ENCODE results near the gene NFX1.

NFX1 gene

GRCh38 chr9:33267151-33267767 lies 23.1 kb upstream of the NFX1 start:
- no peak for FAIRE-seq

DNA sequence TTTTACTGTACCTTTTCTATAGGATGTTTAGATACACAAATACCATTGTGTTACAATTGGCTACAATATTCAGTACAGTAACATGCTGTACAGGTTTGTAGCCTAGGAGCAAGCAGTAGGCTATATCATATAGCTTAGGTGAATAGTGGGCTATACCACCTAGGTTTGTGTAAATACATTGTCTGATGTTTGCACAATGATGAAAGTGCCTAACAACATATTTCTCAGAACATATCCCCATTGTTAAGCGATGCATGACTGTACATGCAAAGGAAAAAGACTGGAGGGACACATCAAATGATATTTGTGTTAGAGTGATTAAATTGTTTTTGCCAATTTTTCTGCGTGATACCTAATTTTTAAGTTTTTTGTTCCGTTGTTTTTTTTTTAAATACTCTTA lies 20.2 kb upstream of the NFX1 start:
- FAIRE-seq: no peak

GRCh38 chr9:33272061-33272460 lies 18.3 kb upstream of the NFX1 start:
- no peak for FAIRE-seq

DNA sequence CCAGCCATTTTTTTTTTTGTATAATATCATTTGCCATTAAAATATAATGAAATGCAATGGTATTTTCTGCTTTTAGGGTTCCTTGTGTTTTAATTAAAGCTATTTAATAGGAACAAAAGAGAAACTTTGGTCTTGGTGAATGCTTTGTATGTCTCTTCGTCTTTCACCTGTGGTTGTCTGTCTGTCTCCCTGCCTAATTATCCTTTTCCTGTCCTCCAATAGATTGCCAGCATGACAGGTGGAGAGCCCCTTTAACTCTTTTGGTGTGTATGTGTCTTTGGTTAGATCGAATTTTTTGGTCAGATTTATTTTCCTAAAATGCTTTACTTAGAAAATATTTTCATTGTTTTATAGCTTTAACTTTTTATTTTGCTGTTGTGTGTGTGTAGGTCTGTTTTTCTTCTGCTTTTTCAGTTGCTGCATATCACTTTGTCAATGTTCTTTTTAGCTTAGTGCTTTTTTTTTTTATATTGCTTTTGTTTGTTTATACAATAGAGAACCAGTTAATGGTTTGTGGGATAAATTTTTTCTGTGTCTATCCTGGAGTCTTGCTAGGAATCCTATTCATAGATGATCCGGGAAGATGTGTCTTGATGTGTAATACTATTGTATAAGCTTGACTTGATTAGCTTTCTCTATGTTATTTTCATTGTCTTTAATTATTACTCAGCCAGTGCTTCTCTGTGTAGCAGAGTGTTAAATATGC lies 16.9 kb upstream of the NFX1 start:
- FAIRE-seq: no peak

GRCh38 chr9:33273972-33274328 lies 16.4 kb upstream of the NFX1 start:
- no peak for FAIRE-seq

GRCh38 chr9:33277484-33277883 lies 12.8 kb upstream of the NFX1 start:
- no peak for FAIRE-seq

DNA sequence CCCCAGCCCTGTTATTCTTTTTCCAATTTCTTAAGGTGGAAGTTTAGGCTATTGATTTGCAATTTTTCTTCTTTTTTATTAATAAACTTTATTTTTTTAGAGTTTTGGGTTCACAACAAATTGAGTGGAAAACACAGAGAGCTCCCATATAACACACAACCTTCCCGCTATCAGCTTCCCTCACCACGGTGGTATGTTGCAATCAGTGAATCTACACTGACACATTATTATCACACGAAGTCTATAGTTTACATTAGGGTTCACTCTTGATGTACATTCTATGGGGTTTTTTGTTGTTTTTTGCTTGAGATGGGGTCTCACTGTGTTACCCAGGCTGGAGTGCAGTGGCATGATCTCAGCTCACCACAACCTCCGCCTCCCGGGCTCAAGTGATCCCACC lies 4.8 kb upstream of the NFX1 start:
- no peak for FAIRE-seq

DNA sequence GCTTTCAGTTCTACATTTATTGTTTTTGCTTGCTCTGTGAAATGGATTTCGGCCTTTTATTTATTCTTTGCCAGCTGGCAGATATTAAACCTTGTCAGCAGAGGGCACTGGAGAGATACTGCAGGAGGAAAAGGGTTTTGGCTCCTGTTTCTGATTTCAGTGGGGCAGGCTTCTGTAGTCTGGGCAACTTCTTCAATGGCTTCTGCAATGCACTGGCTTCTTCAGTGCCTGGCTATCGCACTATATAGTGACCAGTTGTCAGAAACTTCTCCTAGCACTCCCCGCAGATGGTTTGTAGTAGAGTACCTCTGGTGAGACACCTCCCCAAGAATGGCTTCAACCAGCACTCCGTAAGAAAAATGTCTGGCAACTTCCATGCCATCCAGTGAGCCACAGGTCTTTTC lies 3.2 kb upstream of the NFX1 start:
- peak; percentile 79 for FAIRE-seq

GRCh38 chr9:33288235-33288634 lies 2.1 kb upstream of the NFX1 start:
- no peak for FAIRE-seq

GRCh38 chr9:33288828-33289483 lies 1.4 kb upstream of the NFX1 start:
- FAIRE-seq: no peak

- FAIRE-seq: no peak
Observed at GRCh38 chr9:33289496-33289895, 820 bp upstream of the NFX1 start.

DNA sequence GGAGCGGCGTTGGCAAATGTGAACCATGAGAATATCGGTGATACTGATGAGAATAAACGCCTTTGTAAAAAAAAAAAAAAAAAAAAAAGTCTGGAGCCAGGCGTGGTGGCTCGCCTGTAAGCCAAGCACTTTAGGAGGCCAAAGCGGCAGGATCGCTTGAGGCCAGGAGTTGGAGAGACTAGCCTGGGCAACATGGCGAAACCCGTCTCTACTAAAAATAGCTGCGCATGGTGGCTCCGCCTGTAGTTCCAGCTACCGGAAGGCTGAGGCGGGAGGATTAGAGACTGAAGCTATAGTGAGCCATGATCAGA lies 425 bp upstream of the NFX1 start:
- FAIRE-seq: no peak

GRCh38 chr9:33291031-33291397 lies 698 bp downstream of the NFX1 start:
- no peak for FAIRE-seq

- FAIRE-seq: no peak
Observed at GRCh38 chr9:33291901-33292300, 1.6 kb downstream of the NFX1 start.

DNA sequence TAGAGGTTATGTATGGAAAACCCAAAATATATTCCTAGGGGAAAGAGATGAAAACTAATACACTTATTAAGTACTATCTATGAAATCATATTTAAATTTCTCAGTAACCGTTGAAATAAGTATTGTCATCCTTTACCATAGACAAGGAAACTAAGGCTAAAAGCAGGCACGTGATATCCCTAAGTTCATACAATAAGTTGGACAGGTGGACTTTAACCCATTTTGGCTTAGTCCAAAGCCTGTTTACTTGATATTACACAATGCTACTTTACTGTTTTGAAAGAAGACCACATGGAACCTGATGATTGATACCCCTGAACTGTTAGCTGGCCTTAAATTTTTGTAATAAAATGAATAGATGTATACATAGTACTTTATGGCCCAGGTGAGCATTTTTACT lies 3.5 kb downstream of the NFX1 start:
- FAIRE-seq: no peak

DNA sequence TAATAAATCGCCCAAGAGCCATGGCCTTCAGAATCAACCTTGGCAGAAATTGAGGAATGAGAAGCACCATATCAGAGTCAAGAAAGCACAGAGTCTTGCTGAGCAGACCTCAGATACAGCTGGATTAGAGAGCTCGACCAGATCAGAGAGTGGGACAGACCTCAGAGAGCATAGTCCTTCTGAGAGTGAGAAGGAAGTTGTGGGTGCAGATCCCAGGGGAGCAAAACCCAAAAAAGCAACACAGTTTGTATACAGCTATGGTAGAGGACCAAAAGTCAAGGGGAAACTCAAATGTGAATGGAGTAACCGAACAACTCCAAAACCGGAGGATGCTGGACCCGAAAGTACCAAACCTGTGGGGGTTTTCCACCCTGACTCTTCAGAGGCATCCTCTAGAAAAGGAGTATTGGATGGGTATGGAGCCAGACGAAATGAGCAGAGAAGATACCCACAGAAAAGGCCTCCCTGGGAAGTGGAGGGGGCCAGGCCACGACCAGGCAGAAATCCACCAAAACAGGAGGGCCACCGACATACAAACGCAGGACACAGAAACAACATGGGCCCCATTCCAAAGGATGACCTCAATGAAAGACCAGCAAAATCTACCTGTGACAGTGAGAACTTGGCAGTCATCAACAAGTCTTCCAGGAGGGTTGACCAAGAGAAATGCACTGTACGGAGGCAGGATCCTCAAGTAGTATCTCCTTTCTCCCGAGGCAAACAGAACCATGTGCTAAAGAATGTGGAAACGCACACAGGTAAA lies 4.5 kb downstream of the NFX1 start:
- FAIRE-seq: no peak

DNA sequence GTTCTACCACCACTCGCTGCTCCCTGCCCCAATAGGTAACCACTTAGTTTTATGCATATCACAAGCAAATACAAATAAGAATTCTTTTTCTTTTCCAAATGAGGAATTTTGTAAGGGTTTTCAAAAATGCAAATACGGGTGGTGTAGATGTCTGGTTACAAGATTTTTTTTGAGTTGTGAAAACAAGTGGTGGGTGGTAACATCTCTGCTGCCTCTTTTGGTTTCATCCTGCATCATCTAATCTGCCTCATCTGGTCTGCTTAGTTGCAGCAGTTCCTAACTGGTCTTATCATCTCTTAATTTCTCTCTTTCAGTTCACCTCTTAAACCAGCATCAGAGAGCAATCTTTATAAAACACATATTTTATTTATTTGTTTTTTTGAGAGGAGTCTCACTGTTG lies 5.3 kb downstream of the NFX1 start:
- FAIRE-seq: no peak

- FAIRE-seq: no peak
Observed at GRCh38 chr9:33297432-33297831, 7.1 kb downstream of the NFX1 start.

- no peak for FAIRE-seq
Observed at GRCh38 chr9:33300546-33300945, 10.2 kb downstream of the NFX1 start.

- FAIRE-seq: no peak
Observed at GRCh38 chr9:33304362-33304761, 14.0 kb downstream of the NFX1 start.

DNA sequence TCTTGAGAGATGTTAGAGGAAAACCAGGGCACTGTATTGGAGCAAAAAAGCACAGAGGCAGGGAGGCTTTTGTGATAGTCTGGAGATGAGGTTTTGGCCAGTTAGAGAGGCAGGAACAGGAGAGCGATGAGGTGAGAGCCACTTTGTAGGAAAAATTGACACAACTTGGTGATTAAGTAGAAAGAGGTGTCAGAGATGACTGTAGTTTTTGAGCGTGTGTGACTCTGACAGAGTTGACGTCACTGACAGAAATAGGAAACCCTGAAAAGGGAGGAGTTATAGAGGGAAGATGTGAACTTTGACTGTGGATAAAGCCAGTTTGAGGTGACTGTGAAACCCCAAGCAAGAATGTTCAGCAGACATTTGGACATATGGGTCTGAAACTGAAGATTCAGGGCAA lies 15.7 kb downstream of the NFX1 start:
- FAIRE-seq: no peak

- FAIRE-seq: no peak
Observed at GRCh38 chr9:33307067-33307466, 16.8 kb downstream of the NFX1 start.

DNA sequence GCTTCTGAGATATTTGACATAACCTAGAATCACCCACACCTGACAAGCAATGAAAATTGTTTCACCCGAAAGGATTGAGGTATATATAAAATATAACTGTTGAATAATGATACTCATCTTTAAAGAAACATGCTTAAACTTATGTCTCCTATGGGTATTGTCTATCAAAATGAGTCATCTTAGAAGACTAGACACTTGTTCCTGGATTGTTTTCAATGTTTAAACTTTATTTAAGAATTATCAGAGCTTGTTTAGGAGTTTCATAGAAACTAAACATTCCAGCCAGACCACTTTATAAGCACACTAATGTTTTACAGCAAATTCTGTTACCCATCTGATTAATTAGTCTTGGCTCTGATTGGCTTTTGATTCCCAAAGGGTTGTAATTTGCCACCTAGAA lies 19.6 kb downstream of the NFX1 start:
- no peak for FAIRE-seq

DNA sequence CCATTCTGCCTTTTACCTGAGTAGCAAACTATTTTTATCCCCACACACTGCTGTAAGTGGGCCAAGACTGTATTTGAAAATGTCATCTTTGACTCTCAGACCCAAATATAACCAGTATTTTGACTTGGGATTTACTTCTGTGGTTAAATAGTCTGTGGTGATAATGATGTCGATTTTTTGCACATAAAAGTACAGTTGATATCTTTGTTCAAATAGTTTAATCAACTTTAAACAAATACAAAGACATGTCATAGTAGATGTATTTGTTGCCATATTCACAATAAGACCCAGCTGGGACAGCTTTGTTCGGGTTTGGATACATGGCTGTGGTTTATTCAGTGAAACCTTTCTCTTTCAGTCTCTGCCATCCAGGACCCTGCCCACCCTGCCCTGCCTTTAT lies 20.4 kb downstream of the NFX1 start:
- no peak for FAIRE-seq

Data from A204.1 (cell line).